Measurements from ENCODE around the gene INPP5F. TPM values are rescaled to one million over a fixed set of nuclear protein-coding genes. Genes with fewer than 3 reads are reported as not detected.
"Not testable (repeated sequence)": the region's sequence is repeated elsewhere in the genome, so short reads cannot be mapped to it uniquely, and the experiment has no call there.

Gene INPP5F
- total RNA-seq, 2 experiments from 2014 or later: 10.5 to 10.9 TPM

DNA sequence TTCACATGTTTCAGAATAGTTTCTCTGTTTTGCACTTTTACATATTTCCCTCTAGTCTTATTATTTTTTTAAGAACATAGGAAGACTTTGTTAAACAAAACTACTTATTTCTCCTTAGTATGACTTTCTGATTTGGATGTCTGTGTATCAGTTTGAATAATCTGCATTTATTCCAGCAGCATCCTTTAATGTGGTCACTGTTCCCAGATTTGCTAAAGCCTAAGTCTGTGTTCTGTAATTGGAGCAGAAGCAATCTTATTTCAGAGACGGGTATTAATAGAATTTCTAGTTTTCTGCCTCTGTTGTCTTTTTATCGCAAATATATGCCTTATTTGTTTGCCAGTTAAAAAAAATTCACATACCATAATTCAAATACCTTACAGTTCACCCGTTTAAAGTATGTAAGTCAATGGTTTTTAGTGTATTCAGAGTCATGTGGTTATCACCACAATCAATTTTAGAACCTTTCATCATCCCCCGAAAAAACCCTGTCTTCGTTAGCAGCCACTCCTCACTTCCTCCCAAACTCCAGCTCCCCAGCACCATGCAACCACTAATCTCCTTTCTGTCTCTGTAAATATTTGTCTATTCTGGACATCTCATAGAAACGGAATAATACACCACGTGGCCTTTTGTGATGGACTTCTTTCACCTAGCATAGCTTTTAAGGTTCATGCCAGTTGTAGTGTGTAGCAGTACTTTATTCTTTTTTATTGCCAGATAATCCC is 58.7 kb downstream of the INPP5F start:
- intact Hi-C loops (cut with micrococcal nuclease): loop anchor here (2.0 kb wide), 1 partner anchor 58 kb away; the partner anchor contains the start of gene INPP5F
- H3K36me3 Mint-ChIP-seq (ENCODE audit: low read depth): no peaks in the 10 kb centered on the region
- no peaks in the 10 kb centered on the region for H3K9me3 Mint-ChIP-seq
- no peak overlapping the region for H3K27ac Mint-ChIP-seq
- H3K27me3 Mint-ChIP-seq (ENCODE audit: low read depth): no peaks in the 10 kb centered on the region
- H3K4me3 Mint-ChIP-seq: peak overlapping the region; percentile 8
- CTCF ChIA-PET: interaction anchor here (0.9 to 1.0 kb wide), 2 partner anchors 33 to 75 kb away, joined by 3 read pairs; no protein-coding TSS in a partner anchor
- H3K4me1 Mint-ChIP-seq (ENCODE audit: low read depth): peaks cover 19% of the 10 kb centered on the region
- peak; percentile 22 for DNase-seq

DNA sequence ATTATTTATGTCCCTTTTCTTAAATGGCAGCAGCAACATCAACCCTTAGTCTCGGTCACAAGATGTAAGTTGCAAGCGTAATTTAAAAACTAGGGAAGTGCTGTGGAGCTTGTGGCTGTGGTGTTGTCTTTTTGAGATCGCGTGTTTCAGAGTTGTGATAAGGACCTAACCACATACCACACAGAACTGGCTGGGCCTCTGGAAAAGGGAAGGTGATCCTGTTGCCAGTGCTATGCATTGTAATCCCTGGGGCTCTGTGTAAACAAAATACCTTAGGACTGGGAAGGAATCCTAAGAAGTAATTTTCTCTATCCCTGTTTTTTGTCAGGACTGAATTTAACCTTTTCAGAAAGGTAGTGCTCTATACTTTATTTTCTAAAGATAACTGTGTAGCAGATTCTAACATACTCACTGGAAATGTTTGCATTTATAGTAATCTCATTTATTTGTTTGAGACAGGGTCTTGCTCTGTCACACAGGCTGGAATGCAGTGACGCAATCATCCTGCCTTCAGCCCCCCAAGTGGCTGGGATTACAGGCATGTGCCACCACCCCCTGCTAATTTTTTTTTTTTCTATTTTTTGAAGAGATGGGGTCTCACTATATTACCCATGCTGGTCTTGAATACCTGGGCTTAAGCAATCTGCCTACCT is 60.4 kb downstream of the INPP5F start:
- Mint-ChIP-seq H3K36me3 (ENCODE audit: low read depth) (no peaks in the 10 kb centered on the region), H3K4me3 (no peak overlapping the region)
- CTCF ChIA-PET: no interaction called here

DNA sequence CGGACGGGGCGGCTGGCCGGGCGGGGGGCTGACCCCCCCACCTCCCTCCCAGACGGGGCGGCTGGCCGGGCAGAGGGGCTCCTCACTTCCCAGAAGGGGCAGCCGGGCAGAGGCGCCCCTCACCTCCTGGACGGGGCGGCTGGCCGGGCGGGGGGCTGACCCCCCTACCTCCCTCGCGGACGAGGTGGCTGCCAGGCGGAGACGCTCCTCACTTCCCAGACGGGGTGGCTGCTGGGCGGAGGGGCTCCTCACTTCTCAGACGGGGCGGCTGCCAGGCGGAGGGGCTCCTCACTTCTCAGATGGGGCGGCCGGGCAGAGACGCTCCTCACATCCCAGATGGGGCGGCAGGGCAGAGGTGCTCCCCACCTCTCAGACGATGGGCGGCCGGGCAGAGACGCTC is 69.3 kb downstream of the INPP5F start:
- H3K9me3 Mint-ChIP-seq; DNase-seq; H3K36me3 Mint-ChIP-seq (ENCODE audit: low read depth); H3K4me1 Mint-ChIP-seq (ENCODE audit: low read depth); H3K4me3 Mint-ChIP-seq; H3K27me3 Mint-ChIP-seq (ENCODE audit: low read depth); H3K27ac Mint-ChIP-seq; intact Hi-C loops (cut with micrococcal nuclease); CTCF ChIA-PET: not testable (repeated sequence)

More for the DNA sequence above, 60.4 kb downstream of the INPP5F start:
- H3K4me1 Mint-ChIP-seq (ENCODE audit: low read depth): peaks cover 21% of the 10 kb centered on the region
- intact Hi-C loops (cut with micrococcal nuclease): no loop called here
- H3K9me3 Mint-ChIP-seq: no peaks in the 10 kb centered on the region
- H3K27me3 Mint-ChIP-seq (ENCODE audit: low read depth): no peaks in the 10 kb centered on the region
- no peak for DNase-seq
- no peak overlapping the region for H3K27ac Mint-ChIP-seq

DNA sequence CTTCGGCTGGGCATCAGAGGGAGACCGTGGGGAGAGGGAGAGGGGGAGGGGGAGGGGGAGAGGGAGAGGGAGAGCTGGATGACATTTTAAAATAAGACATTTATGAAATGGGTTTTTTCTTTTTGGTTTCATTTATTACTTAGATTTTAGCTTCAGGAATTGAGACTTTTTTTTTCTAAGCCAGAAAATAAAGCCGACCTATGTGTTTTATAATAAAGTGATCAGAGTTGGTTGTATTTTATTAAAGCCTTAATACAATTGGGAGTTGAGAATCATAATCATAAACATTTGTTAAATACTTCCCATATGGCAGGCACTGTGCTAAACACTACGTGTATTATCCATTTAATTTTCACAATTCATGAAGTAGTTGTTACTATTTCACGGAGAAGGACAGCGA is 70.2 kb downstream of the INPP5F start:
- H3K4me3 Mint-ChIP-seq: no peak overlapping the region
- H3K27me3 Mint-ChIP-seq (ENCODE audit: low read depth): no peaks in the 10 kb centered on the region
- peaks cover 5% of the 10 kb centered on the region for H3K36me3 Mint-ChIP-seq (ENCODE audit: low read depth)
- intact Hi-C loops (cut with micrococcal nuclease): no loop called here
- DNase-seq: no peak
- no peaks in the 10 kb centered on the region for H3K9me3 Mint-ChIP-seq
- no peak overlapping the region for H3K27ac Mint-ChIP-seq
- CTCF ChIA-PET: no interaction called here
- H3K4me1 Mint-ChIP-seq (ENCODE audit: low read depth): peaks cover 5% of the 10 kb centered on the region

DNA sequence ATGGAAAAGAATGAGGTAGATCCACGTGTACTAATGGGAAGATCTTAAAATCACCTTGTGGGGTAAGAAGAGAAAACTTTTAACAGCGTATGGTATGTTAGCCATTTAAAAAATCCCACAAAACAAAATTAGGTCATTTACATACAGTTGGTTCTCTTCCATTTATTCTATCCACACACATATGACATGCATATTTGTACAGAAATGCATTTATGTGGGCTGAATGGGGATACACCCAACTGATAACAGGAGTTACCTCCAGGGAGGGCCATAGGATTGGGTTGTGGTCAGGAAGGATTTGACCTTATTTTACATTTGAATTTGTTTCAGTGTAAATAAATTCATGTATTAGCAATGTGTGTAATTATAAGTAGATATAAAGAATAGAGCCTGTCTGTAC is 75.3 kb downstream of the INPP5F start:
- DNase-seq: no peak
- CTCF ChIA-PET: no interaction called here
- Mint-ChIP-seq H3K4me3 (no peak overlapping the region), H3K36me3 (ENCODE audit: low read depth) (peaks cover 18% of the 10 kb centered on the region), H3K27me3 (ENCODE audit: low read depth) (no peaks in the 10 kb centered on the region), H3K27ac (no peak overlapping the region), H3K4me1 (ENCODE audit: low read depth) (peaks cover 10% of the 10 kb centered on the region), H3K9me3 (no peaks in the 10 kb centered on the region)
- intact Hi-C loops (cut with micrococcal nuclease): no loop called here

DNA sequence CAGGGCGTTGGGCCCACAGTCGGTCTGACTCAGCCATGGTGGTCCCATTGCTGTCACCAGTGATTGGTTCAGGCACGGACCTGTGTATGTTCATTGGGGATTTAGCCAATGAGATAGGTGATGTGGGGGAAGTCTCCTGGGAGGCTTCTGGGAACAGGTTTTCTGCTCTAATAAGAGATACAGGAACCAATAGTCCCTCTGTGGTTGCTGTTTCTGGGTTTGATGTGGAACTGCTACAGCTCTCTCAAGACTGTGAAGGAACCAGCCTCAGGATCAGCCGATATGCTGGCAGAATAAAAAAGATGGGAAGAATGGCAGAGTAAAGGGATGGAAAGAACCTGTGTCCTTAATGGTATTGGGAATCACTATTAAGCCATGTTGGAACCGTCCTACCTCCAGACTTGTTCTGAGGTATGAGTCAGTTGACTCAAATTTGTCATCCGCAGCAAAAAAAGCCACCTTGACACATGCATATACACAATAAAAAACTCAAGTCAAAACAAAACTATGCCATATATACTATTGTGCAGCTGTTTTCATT is 76.2 kb downstream of the INPP5F start:
- Mint-ChIP-seq H3K27me3 (ENCODE audit: low read depth) (no peaks in the 10 kb centered on the region), H3K36me3 (ENCODE audit: low read depth) (peaks cover 16% of the 10 kb centered on the region), H3K27ac (no peak overlapping the region), H3K4me1 (ENCODE audit: low read depth) (peaks cover 10% of the 10 kb centered on the region), H3K4me3 (no peak overlapping the region), H3K9me3 (no peaks in the 10 kb centered on the region)
- intact Hi-C loops (cut with micrococcal nuclease): no loop called here
- no peak for DNase-seq
- CTCF ChIA-PET: no interaction called here

DNA sequence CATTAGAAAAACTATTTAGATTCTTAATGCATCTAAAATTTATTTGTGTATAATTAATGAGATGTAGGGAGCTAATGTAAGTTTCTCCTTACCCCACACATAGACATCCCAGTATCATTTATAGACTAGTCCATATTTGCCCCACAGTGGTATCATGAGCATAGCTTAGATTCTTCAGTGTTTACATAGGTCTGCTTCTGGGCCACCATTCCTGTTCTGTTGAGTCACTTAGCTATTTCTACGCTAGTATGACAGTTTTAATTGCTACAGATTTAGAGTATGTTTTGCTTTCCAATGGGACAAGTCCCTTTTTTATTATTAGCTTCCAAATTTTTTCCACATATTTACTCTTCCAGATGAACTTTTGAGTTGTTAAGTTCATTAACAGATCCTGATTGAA is 77.4 kb downstream of the INPP5F start:
- DNase-seq: no peak
- intact Hi-C loops (cut with micrococcal nuclease): no loop called here
- H3K27ac Mint-ChIP-seq: no peak overlapping the region
- no peak overlapping the region for H3K4me3 Mint-ChIP-seq
- no peaks in the 10 kb centered on the region for H3K9me3 Mint-ChIP-seq
- H3K4me1 Mint-ChIP-seq (ENCODE audit: low read depth): peaks cover 10% of the 10 kb centered on the region
- CTCF ChIA-PET: interaction anchor here (1.0 to 1.3 kb wide), 3 partner anchors 9 to 116 kb away, joined by 3 to 4 read pairs (median 3); no protein-coding TSS in a partner anchor
- no peaks in the 10 kb centered on the region for H3K27me3 Mint-ChIP-seq (ENCODE audit: low read depth)
- peaks cover 13% of the 10 kb centered on the region for H3K36me3 Mint-ChIP-seq (ENCODE audit: low read depth)

DNA sequence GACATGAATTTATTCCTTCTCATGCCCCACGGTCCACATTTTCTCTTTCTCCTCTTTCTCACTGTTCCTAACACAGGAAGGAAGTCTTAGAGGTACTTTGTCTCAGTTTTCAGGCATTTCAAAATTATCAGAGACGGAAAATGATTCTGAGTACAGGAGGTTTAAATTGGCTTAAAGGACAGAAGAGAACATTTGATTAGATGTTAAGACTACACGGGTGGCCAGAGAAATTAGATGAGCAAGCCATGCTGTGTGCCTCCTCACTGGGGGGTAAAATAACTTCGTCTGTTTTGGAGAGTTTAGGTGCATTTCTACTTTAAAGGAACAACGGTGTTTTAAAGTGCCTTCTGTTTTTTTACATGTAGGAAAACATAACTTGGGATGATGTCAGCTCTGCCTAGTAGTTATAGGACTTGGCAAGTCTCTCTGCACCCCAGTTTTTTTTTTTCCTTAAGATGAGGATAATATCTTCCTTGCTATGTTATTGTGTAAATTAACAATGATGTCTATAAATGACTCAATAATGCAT is 79.9 kb downstream of the INPP5F start:
- Mint-ChIP-seq H3K4me3 (no peak overlapping the region), H3K4me1 (ENCODE audit: low read depth) (peaks cover 10% of the 10 kb centered on the region), H3K27ac (no peak overlapping the region), H3K27me3 (ENCODE audit: low read depth) (no peaks in the 10 kb centered on the region), H3K9me3 (no peaks in the 10 kb centered on the region), H3K36me3 (ENCODE audit: low read depth) (peaks cover 12% of the 10 kb centered on the region)
- DNase-seq: no peak
- intact Hi-C loops (cut with micrococcal nuclease): no loop called here
- CTCF ChIA-PET: interaction anchor here (0.6 kb wide), 1 partner anchor 122 kb away, joined by 8 read pairs; no protein-coding TSS in a partner anchor

DNA sequence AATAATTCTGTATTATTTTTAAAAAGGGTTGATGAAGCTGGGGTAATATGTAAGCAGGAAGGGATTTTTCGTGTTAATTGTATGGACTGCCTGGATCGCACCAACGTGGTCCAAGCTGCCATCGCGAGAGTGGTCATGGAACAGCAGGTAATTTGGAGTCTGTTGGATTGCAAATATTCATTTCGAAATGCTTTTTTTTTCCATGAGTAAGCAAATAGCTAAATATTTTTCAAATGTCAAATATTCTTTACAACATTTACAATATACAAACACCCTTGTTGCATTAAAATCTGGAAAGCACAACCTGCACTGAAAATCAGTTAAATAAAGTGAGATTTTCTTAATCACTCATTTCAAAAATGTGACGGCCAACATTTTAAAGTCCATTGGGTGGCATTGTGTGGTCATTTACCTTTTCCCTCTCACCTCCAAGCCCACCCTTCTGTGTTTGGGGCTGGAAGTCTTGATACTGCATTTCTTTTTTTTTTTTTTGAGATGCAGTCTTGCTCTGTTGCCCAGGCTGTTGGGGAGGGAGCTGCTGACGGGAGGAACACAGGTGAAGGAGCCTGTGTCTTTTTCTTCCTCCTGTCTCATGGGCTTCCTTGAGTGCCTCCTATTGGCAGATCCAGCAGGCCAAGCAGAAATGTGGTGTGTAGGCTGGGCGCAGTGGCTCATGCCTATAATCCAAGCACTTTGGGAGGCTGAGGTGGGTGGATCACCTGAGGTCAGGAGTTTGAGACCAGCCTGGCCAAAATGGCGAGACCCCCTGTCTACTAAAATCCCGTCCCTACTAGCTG is 80.7 kb downstream of the INPP5F start:
- no peaks in the 10 kb centered on the region for H3K9me3 Mint-ChIP-seq
- peaks cover 6% of the 10 kb centered on the region for H3K4me1 Mint-ChIP-seq (ENCODE audit: low read depth)
- no peaks in the 10 kb centered on the region for H3K27me3 Mint-ChIP-seq (ENCODE audit: low read depth)
- peaks cover 12% of the 10 kb centered on the region for H3K36me3 Mint-ChIP-seq (ENCODE audit: low read depth)
- CTCF ChIA-PET: interaction anchor here (0.6 kb wide), 1 partner anchor 53 kb away, joined by 3 read pairs; no protein-coding TSS in a partner anchor
- no peak overlapping the region for H3K4me3 Mint-ChIP-seq
- no peak for DNase-seq
- intact Hi-C loops (cut with micrococcal nuclease): no loop called here
- H3K27ac Mint-ChIP-seq: no peak overlapping the region

DNA sequence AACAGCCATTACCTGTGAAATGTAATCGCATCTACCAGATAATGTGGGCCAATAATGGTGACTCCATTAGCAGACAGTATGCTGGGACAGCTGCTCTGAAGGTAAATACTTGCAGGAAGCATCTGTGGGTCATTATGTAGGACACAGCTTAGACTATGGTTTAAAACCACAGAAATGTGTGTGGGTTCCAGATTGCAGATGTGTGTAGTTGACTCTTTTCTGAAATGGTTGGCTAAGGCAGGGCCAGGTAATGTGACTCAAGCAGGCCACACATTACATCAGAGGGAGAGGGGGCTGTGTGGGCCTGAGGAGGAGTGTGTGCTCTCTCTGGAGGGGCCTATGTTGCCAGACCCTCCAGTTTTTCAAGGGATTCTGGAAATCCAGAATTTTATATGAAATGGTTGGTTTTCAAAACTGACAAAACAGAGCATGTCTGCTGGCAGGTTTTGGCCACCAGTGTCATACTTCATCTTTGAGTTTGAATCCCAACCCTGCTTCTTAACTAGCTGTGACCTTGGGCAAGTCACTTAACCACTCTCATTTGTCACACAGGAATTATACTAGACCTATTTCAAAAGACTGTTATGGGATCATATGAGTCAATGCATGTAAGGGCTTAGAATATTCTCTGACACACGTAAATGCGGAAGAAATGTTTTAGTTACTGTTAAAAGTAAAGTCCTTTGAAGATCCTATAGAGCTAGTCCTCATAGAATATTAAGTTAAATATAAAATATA is 82.3 kb downstream of the INPP5F start:
- Mint-ChIP-seq H3K27me3 (ENCODE audit: low read depth) (no peaks in the 10 kb centered on the region), H3K4me3 (no peak overlapping the region), H3K4me1 (ENCODE audit: low read depth) (no peaks in the 10 kb centered on the region), H3K9me3 (no peaks in the 10 kb centered on the region), H3K27ac (no peak overlapping the region), H3K36me3 (ENCODE audit: low read depth) (peaks cover 13% of the 10 kb centered on the region)
- intact Hi-C loops (cut with micrococcal nuclease): no loop called here
- no peak for DNase-seq
- CTCF ChIA-PET: interaction anchor here (0.7 to 1.2 kb wide), 2 partner anchors 19 to 184 kb away, joined by 3 to 6 read pairs; no protein-coding TSS in a partner anchor

DNA sequence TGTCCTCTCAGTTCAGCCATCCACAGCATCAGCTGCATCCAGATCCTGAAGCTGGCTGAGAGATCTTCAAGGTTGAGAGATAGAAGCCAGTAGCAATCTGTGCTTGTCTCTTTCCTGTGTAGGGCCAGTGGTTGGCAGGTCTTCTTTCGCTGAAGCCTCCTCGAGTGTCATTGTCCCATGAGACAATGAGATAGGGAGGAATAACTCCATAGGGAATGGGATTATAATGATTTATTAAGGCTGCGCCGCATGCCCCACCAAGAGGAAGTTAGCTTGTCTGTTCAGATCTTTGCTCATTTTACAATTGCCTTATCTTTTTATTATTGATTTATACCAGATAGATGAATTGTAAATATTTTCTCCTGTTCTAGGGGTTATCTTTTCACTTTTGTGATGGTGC is 85.3 kb downstream of the INPP5F start:
- intact Hi-C loops (cut with micrococcal nuclease): no loop called here
- H3K9me3 Mint-ChIP-seq: no peaks in the 10 kb centered on the region
- H3K36me3 Mint-ChIP-seq (ENCODE audit: low read depth): peaks cover 9% of the 10 kb centered on the region
- no peak overlapping the region for H3K27ac Mint-ChIP-seq
- no peaks in the 10 kb centered on the region for H3K4me1 Mint-ChIP-seq (ENCODE audit: low read depth)
- no peaks in the 10 kb centered on the region for H3K27me3 Mint-ChIP-seq (ENCODE audit: low read depth)
- no peak for DNase-seq
- CTCF ChIA-PET: interaction anchor here (0.7 to 2.2 kb wide), 3 partner anchors 51 to 124 kb away, joined by 3 to 6 read pairs (median 4); no protein-coding TSS in a partner anchor
- H3K4me3 Mint-ChIP-seq: no peak overlapping the region

All from activated naive CD4-positive, alpha-beta T cell treated with anti-CD3 and anti-CD28 coated beads for 36 hours (primary cell).